HFF-Myc (cell line): Measurements from ENCODE around the gene ANKRD6.

Experiments
- DNase-seq: peaks from one replicate; pipeline ENCODE4 v3.0.0-alpha.2; 2011; ENCODE audit warnings: low read depth; ENCODE audit errors: extremely low read depth
- H3K4me3 ChIP-seq: replicated peaks from 2 replicates; pipeline ENCODE4 v1.5.1; 2011; ENCODE audit warnings: low read depth, mild to moderate bottlenecking, control low read depth, low read length
- TF ChIP-seq, protein P1 (sequence below): IDR thresholded peaks from 2 replicates; pipeline ENCODE4 v1.5.1; 2012; ENCODE audit warnings: mild to moderate bottlenecking, low read depth, low read length, control low read depth; ENCODE audit errors: missing control alignments

Gene ANKRD6

DNA sequence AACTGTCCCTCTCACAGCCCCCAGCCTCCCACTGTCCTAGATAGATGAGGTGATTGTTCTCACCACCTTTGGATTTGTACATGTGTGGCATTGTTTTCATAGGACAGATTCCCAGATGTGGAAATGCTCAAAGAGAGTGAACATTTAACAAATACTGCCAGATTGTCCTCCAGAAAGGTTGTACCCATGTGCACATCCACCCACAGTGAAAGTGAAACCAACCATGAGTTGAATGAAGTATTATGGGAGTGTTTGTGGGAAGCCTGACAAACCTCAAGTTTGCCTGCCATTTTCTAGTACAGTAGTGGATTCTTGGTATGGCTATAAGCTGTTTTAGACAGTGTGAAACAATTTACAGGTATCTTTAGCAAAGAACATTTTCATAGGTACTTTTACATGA, 42.7 kb downstream of the ANKRD6 start:
- no peak overlapping the region for H3K4me3 ChIP-seq
- TF ChIP-seq, protein P1, sequence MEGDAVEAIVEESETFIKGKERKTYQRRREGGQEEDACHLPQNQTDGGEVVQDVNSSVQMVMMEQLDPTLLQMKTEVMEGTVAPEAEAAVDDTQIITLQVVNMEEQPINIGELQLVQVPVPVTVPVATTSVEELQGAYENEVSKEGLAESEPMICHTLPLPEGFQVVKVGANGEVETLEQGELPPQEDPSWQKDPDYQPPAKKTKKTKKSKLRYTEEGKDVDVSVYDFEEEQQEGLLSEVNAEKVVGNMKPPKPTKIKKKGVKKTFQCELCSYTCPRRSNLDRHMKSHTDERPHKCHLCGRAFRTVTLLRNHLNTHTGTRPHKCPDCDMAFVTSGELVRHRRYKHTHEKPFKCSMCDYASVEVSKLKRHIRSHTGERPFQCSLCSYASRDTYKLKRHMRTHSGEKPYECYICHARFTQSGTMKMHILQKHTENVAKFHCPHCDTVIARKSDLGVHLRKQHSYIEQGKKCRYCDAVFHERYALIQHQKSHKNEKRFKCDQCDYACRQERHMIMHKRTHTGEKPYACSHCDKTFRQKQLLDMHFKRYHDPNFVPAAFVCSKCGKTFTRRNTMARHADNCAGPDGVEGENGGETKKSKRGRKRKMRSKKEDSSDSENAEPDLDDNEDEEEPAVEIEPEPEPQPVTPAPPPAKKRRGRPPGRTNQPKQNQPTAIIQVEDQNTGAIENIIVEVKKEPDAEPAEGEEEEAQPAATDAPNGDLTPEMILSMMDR, result no peak
- no peak for DNase-seq

DNA sequence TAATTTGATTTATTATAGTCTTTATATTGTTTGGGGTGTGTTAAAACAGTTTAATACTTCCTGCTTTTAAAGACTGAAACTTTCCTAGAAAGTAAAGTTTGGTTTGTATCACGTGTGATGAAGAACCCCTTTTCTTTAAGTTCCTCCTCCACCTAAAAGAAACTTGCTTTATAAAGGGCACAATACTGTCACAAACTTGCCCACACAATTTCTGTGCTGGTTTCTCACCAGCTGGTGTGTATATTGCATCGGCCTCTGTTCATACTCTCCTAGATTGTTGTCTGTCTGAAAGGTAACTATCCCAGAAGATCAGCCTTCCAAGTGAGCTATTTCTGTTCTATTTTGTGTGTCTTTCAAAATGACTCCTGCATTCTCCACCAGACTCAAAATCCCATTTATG, 46.9 kb downstream of the ANKRD6 start:
- no peak for DNase-seq
- H3K4me3 ChIP-seq, result no peak overlapping the region
- TF ChIP-seq, protein P1, result no peak

DNA sequence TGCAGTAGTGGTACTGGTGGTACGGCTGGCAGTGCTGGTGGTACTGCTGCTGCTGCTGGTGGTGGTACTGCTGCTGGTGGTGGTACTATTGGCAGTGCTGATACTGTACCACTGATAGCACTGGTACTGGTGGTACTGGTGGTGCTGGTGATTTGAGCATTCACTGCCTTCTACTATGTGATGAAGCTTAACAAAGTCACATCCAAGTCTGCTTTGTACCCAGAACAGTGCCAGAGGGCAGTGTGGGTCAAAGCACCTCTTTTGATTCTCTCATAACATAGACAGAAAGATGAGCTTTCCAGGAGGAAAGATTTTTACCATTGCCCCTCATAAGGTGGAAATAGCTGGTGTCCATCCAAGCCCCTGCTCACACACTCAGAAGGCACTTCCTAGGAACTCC, 48.7 kb downstream of the ANKRD6 start:
- no peak overlapping the region for H3K4me3 ChIP-seq
- TF ChIP-seq, protein P1, result no peak
- no peak for DNase-seq

DNA sequence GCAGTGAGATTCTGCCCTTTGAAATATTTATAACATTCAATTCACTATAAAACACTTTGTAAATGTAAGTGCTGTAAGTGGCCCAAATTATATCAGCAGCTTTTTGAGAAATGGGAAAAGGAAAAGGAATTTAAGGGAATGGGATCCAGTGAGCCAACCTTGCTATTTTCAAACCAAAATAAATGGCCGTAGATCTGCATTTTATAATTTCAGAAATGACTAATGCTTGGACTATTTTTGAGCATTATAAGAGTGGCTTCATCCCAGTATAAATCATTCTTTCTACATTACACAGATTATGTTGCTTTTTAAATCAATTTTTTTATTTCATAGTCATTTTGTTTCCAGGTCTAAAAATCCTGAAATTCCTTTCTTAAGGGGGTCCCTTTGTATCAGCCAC, 49.2 kb downstream of the ANKRD6 start:
- TF ChIP-seq, protein P1, result no peak
- DNase-seq, result no peak
- H3K4me3 ChIP-seq, result no peak overlapping the region

DNA sequence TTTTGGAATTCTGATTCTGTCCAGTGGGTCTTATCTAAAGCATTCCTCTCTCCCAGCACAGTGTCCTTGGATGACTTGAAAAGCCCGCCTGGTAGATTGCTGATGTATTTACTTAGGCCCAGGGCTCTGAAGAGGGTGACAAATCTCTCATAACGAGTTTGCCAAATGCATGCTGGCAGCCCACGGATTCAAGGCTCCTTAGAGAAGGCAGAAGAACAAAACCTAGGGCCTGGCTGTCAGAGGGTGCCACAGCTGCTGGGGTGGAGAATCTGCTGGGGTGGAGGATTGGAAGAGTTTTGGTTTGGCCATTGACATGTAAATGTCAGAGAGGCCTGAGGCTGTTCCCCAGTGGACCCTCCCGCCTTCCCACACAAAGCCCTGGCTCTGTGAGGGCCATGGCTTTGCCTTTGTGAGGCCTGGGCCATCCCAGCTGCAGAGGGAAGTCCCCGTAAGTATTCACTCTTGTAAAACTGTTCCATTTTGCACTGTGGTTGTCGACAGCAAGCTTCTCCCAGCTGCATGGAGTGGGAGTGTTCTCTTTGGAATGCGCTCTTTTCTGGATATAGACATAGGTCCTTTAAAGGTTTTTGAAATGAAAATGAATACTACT, 50.3 kb downstream of the ANKRD6 start:
- no peak for DNase-seq
- H3K4me3 ChIP-seq, result no peak overlapping the region
- TF ChIP-seq, protein P1, result no peak

DNA sequence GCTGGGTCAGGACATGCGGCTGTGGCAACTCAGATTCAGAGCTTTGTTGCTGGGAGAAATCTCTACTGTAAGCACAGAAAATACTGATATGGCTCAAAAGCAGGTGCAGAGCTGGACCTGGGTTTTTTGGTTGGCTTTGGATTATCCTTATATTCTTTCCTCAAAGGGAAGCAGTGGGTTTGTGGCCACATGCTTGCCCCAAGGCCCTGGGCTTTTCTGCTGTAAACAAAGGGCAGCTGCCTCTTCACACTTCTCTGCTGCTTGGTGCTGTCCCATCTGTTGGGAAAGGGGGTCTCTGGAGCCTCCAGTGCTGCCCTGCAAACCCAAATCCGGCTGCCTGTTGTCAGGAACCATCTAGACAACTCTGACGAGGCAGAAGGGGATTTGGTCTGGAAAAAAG, 52.4 kb downstream of the ANKRD6 start:
- no peak overlapping the region for H3K4me3 ChIP-seq
- DNase-seq, result no peak
- TF ChIP-seq, protein P1, result no peak

DNA sequence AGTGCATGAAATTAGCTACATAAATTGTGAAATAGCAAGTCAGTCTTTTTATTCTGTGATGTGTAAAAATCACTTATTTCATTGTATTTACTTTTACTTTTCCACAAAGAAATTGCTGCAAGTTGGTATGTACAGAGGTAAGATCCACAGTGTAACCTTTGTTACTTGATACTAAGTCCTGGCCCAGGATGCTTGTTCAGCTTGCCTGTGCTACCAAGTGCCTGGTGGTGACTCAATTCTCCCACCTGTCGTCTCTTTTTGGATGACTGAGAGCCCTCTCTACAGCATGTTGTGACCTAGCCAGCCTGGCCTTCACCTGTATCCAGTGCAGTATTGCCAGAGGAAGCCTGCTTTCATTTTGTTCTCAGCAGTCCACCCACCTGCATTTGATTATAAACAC, 54.9 kb downstream of the ANKRD6 start:
- H3K4me3 ChIP-seq, result no peak overlapping the region
- DNase-seq, result no peak
- TF ChIP-seq, protein P1, result no peak
